Uterus (tissue), 4 donors: ENCODE data around the gene DDX31. TPM values are rescaled to one million over a fixed set of nuclear protein-coding genes. Genes with fewer than 3 reads are reported as not detected.

Experiments used
- DNase-seq, 2 donors: peaks; one replicate each; pipeline ENCODE4 v3.0.0-alpha.2; 2019 to 2020
- H3K27ac ChIP-seq, 2 donors: fragments of 200-600 bp; sonication (generic); 1 replicate in 1 of 2; 2 replicates in 1 of 2; pipeline ENCODE4 v1.5.1; 2016 to 2018
- H3K27me3 ChIP-seq, 2 donors: fragments of 200-600 bp; sonication (generic); one replicate each; pipeline ENCODE4 v1.5.1; 2018 to 2019; ENCODE audit warnings: control low read depth in 1 of 2
- H3K36me3 ChIP-seq, 2 donors: fragments of 200-600 bp; sonication (generic); one replicate each; pipeline ENCODE4 v1.5.1; 2019; ENCODE audit warnings: control low read depth in 1 of 2
- H3K4me1 ChIP-seq, 2 donors: fragments of 200-600 bp; sonication (generic); one replicate each; pipeline ENCODE4 v1.5.1; 2018 to 2019; ENCODE audit warnings: control low read depth in 1 of 2
- H3K4me3 ChIP-seq, 2 donors: fragments of 200-600 bp; sonication (generic); 1 replicate in 1 of 2; 2 replicates in 1 of 2; pipeline ENCODE4 v1.5.1; 2018 to 2019; ENCODE audit warnings: mild to moderate bottlenecking in 1 of 2
- H3K9me3 ChIP-seq, 2 donors: fragments of 200-600 bp; sonication (generic); one replicate each; pipeline ENCODE4 v1.5.1; 2019; ENCODE audit warnings: control low read depth in 1 of 2
- CTCF ChIP-seq, 4 experiments: fragments of 200-600 bp in 2 of 4; fragments of 450-650 bp in 2 of 4; sonication (generic) in 2 of 4; IDR thresholded peaks; one replicate each; pipeline ENCODE4 v1.5.1; 2016 to 2019; ENCODE audit warnings: antibody characterized with exemption in 4 of 4, mild to moderate bottlenecking in 2 of 4, moderate library complexity in 1 of 4
- POLR2A ChIP-seq, 2 donors: fragments of 450-650 bp; IDR thresholded peaks; one replicate each; pipeline ENCODE4 v1.6.1; 2016; ENCODE audit warnings: antibody characterized with exemption in 2 of 2, mild to moderate bottlenecking in 1 of 2, moderate library complexity in 1 of 2
- intact Hi-C: fragments of 100-400 bp; cut with DNase I; formaldehyde crosslinking; loops from one replicate; pipeline ENCODE4 v1.15.1; 2023; ENCODE audit warnings: low total_unique reads
- total RNA-seq, 4 donors: library from RNA; depleted of rRNA in 3 of 4; stranded (reverse); fragments of >200 nt in 3 of 4; gene quantifications; one replicate each; pipeline versions ENCODE4 v1.1.0 to v1.2.4, GENCODE V29; 2014 to 2023
- donor health status: DM: yes; HTN: yes; CAD: no.

Gene DDX31
- total RNA-seq, 4 donors from 2014 or later = 5.9 to 17.7 (median 10.5) TPM

GRCh38 chr9:132564526-132564925 is 105.3 kb downstream of the DDX31 start:
- TF ChIP-seq POLR2A (IDR thresholded peaks at IDR 0.05) = no peak
- TF ChIP-seq CTCF (IDR thresholded peaks at IDR 0.05) = no peak
- no peaks in the 10 kb centered on the region for H3K9me3 ChIP-seq
- no peaks in the 10 kb centered on the region for H3K4me1 ChIP-seq
- H3K27me3 ChIP-seq = no peaks in the 10 kb centered on the region
- intact Hi-C loops = no loop called here
- DNase-seq = no peak
- H3K27ac ChIP-seq = no peak overlapping the region
- H3K36me3 ChIP-seq = no peaks in the 10 kb centered on the region
- no peak overlapping the region for H3K4me3 ChIP-seq

- intact Hi-C loops = no loop called here
- Histone ChIP-seq H3K27ac (no peak overlapping the region), H3K27me3 (no peaks in the 10 kb centered on the region), H3K4me1 (no peaks in the 10 kb centered on the region), H3K4me3 (no peak overlapping the region), H3K36me3 (no peaks in the 10 kb centered on the region), H3K9me3 (no peaks in the 10 kb centered on the region)
- TF ChIP-seq POLR2A (IDR thresholded peaks at IDR 0.05) (no peak), CTCF (IDR thresholded peaks at IDR 0.05) (no peak)
- DNase-seq = no peak
These were observed 107.5 kb downstream of the DDX31 start for GRCh38 chr9:132562306-132562573.

GRCh38 chr9:132560616-132561202 is 109.1 kb downstream of the DDX31 start:
- Histone ChIP-seq H3K4me3 (no peak overlapping the region), H3K36me3 (no peaks in the 10 kb centered on the region), H3K27me3 (no peaks in the 10 kb centered on the region), H3K27ac (no peak overlapping the region), H3K9me3 (no peaks in the 10 kb centered on the region), H3K4me1 (no peaks in the 10 kb centered on the region)
- intact Hi-C loops = no loop called here
- TF ChIP-seq CTCF (IDR thresholded peaks at IDR 0.05) (no peak), POLR2A (IDR thresholded peaks at IDR 0.05) (no peak)
- DNase-seq = no peak

GRCh38 chr9:132559711-132560110 is 110.1 kb downstream of the DDX31 start:
- no peak overlapping the region for H3K4me3 ChIP-seq
- H3K27ac ChIP-seq = no peak overlapping the region
- no peaks in the 10 kb centered on the region for H3K4me1 ChIP-seq
- no peaks in the 10 kb centered on the region for H3K9me3 ChIP-seq
- H3K36me3 ChIP-seq = no peaks in the 10 kb centered on the region
- DNase-seq = no peak
- intact Hi-C loops = no loop called here
- TF ChIP-seq POLR2A (IDR thresholded peaks at IDR 0.05) (no peak), CTCF (IDR thresholded peaks at IDR 0.05) (no peak)
- no peaks in the 10 kb centered on the region for H3K27me3 ChIP-seq

GRCh38 chr9:132557159-132557558 is 112.6 kb downstream of the DDX31 start:
- DNase-seq = no peak
- H3K36me3 ChIP-seq = no peaks in the 10 kb centered on the region
- intact Hi-C loops = no loop called here
- no peak overlapping the region for H3K27ac ChIP-seq
- TF ChIP-seq POLR2A (IDR thresholded peaks at IDR 0.05) = no peak
- no peak for TF ChIP-seq CTCF (IDR thresholded peaks at IDR 0.05)
- no peaks in the 10 kb centered on the region for H3K27me3 ChIP-seq
- no peak overlapping the region for H3K4me3 ChIP-seq
- H3K4me1 ChIP-seq = no peaks in the 10 kb centered on the region
- no peaks in the 10 kb centered on the region for H3K9me3 ChIP-seq
